ENCODE measurements around the gene MBOAT2. TPM values are rescaled to one million over a fixed set of nuclear protein-coding genes. Genes with fewer than 3 reads are reported as not detected.
"Not testable (repeated sequence)": the region's sequence is repeated elsewhere in the genome, so short reads cannot be mapped to it uniquely, and the experiment has no call there.

MBOAT2 gene
- total RNA-seq, 1 donor from 2014 or later, result 21.7 TPM

GRCh38 chr2:8954990-8955389, 48.5 kb downstream of the MBOAT2 start:
- no peak for DNase-seq (ENCODE audit: low spot score)

GRCh38 chr2:8953525-8953924, 50.0 kb downstream of the MBOAT2 start:
- no peak for DNase-seq (ENCODE audit: low spot score)

GRCh38 chr2:8939486-8940114, 63.9 kb downstream of the MBOAT2 start:
- no peak for DNase-seq (ENCODE audit: low spot score)

- no peak for DNase-seq (ENCODE audit: low spot score)
Measured at GRCh38 chr2:8938384-8938783, 65.1 kb downstream of the MBOAT2 start.

- no peak for DNase-seq (ENCODE audit: low spot score)
Measured at GRCh38 chr2:8935982-8936381, 67.5 kb downstream of the MBOAT2 start.

- no peak for DNase-seq (ENCODE audit: low spot score)
Measured at GRCh38 chr2:8934338-8934737, 69.1 kb downstream of the MBOAT2 start.

- DNase-seq (ENCODE audit: low spot score), result no peak
Measured at GRCh38 chr2:8932702-8933101, 70.8 kb downstream of the MBOAT2 start.

GRCh38 chr2:8930185-8930584, 73.3 kb downstream of the MBOAT2 start:
- not testable (repeated sequence) for DNase-seq (ENCODE audit: low spot score)

- no peak for DNase-seq (ENCODE audit: low spot score)
Measured at GRCh38 chr2:8929128-8929527, 74.4 kb downstream of the MBOAT2 start.

GRCh38 chr2:8927510-8928455, 75.7 kb downstream of the MBOAT2 start:
- no peak for DNase-seq (ENCODE audit: low spot score)

- no peak for DNase-seq (ENCODE audit: low spot score)
Measured at GRCh38 chr2:8926356-8926755, 77.1 kb downstream of the MBOAT2 start.

- DNase-seq (ENCODE audit: low spot score), result no peak
Measured at GRCh38 chr2:8925411-8925810, 78.1 kb downstream of the MBOAT2 start.

GRCh38 chr2:8923183-8923582, 80.3 kb downstream of the MBOAT2 start:
- DNase-seq (ENCODE audit: low spot score), result no peak

GRCh38 chr2:8922431-8922830, 81.1 kb downstream of the MBOAT2 start:
- DNase-seq (ENCODE audit: low spot score), result no peak

- no peak for DNase-seq (ENCODE audit: low spot score)
Measured at GRCh38 chr2:8918412-8918811, 85.1 kb downstream of the MBOAT2 start.

- no peak for DNase-seq (ENCODE audit: low spot score)
Measured at GRCh38 chr2:8915941-8916340, 87.5 kb downstream of the MBOAT2 start.

GRCh38 chr2:8913767-8914166, 89.7 kb downstream of the MBOAT2 start:
- DNase-seq (ENCODE audit: low spot score), result not testable (repeated sequence)

GRCh38 chr2:8907764-8908288, 95.7 kb downstream of the MBOAT2 start:
- no peak for DNase-seq (ENCODE audit: low spot score)

- DNase-seq (ENCODE audit: low spot score), result not testable (repeated sequence)
Measured at GRCh38 chr2:8903924-8904323, 99.6 kb downstream of the MBOAT2 start.

- not testable (repeated sequence) for DNase-seq (ENCODE audit: low spot score)
Measured at GRCh38 chr2:8902757-8903156, 100.7 kb downstream of the MBOAT2 start.

- not testable (repeated sequence) for DNase-seq (ENCODE audit: low spot score)
Measured at GRCh38 chr2:8897206-8897605, 106.3 kb downstream of the MBOAT2 start.

- DNase-seq (ENCODE audit: low spot score), result not testable (repeated sequence)
Measured at GRCh38 chr2:8896671-8897070, 106.8 kb downstream of the MBOAT2 start.
